K562 (cell line): Measurements from ENCODE around the gene PLP2. TPM values are rescaled to one million over a fixed set of nuclear protein-coding genes. Genes with fewer than 3 reads are reported as not detected.
A peak's percentile ranks its signal among the peaks of the same experiment; 100 is the strongest.

Source experiments
- ATAC-seq: fragments of 200-7000 bp; cut with Tn5 transposase; 3 replicates; pipeline ENCODE4 v1.9.1; 2020; ENCODE audit warnings: moderate library complexity
- BruUV-seq: library from RNA; stranded (reverse); fragments of 400-500 nt; replicated peaks from 2 replicates; lab custom pipeline; 2021; lab: Mats Ljungman, UMichigan
- CTCF ChIA-PET: fragments of 300-600 bp; formaldehyde crosslinking; extraction: SDS; loops from one replicate; lab custom pipeline; 2021; ENCODE audit warnings: low intra/inter-chr PET ratio; lab: Yijun Ruan, JAX
- POLR2A ChIA-PET: fragments of 300-600, 350-650 bp; sonication (Branson Sonifier 250); formaldehyde crosslinking; extraction: SDS; loops from one replicate; lab custom pipeline; 2021; ENCODE audit warnings: antibody characterized with exemption, inconsistent platforms; lab: Yijun Ruan, JAX
- DNase-seq, 4 experiments: peaks; one replicate each; pipeline versions ENCODE4 v3.0.0 to v3.0.0-alpha.2; 2011 to 2018; ENCODE audit warnings: low spot score in 3 of 4, mixed read lengths in 3 of 4; ENCODE audit errors: extremely low read depth in 1 of 4
- FAIRE-seq: peaks from 2 replicates; lab custom pipeline; 2011; peaks lifted over from hg19 to GRCh38; lab: Jason Lieb, UNC
- H2AFZ ChIP-seq: 2 replicates; pipeline ENCODE4 v1.6.0; 2011; ENCODE audit warnings: low read depth, low read length, control low read depth, inconsistent platforms
- H3K27ac ChIP-seq: fragments of 200-600 bp; 3 replicates; pipeline ENCODE4 v1.8.0; 2011; ENCODE audit warnings: low read depth, mild to moderate bottlenecking, control low read depth, inconsistent platforms, low read length, moderate library complexity, mixed read lengths; ENCODE audit errors: extremely low read depth
- H3K27me3 ChIP-seq, 2 experiments: fragments of 300-600 bp in 1 of 2; 2 replicates in 1 of 2; 3 replicates in 1 of 2; pipeline versions ENCODE4 v1.6.0 to v1.8.0; 2011; ENCODE audit warnings: inconsistent platforms in 2 of 2, low read length in 2 of 2, mild to moderate bottlenecking in 1 of 2, mixed read lengths in 1 of 2, moderate library complexity in 1 of 2; ENCODE audit not compliant: control insufficient read depth in 2 of 2, insufficient read depth in 2 of 2
- H3K36me3 ChIP-seq: fragments of 300-600 bp; 3 replicates; pipeline ENCODE4 v1.8.0; 2011; ENCODE audit warnings: mild to moderate bottlenecking, low read length, inconsistent platforms; ENCODE audit not compliant: control insufficient read depth, insufficient read depth
- H3K4me1 ChIP-seq, 2 experiments: fragments of 200-600 bp in 1 of 2; replicated peaks in 1 of 2; 2 replicates in 1 of 2; 3 replicates in 1 of 2; pipeline versions ENCODE4 v1.5.1 to v1.8.0; 2011; ENCODE audit warnings: inconsistent platforms in 2 of 2, low read length in 2 of 2, mild to moderate bottlenecking in 1 of 2, mixed read lengths in 1 of 2, moderate library complexity in 1 of 2; ENCODE audit not compliant: control insufficient read depth in 2 of 2, insufficient read depth in 2 of 2
- H3K4me2 ChIP-seq: 2 replicates; pipeline ENCODE4 v1.6.1; 2011; ENCODE audit warnings: low read length, control low read depth, inconsistent platforms, mixed read lengths; ENCODE audit not compliant: insufficient read depth
- H3K4me3 ChIP-seq: fragments of 200-600 bp; sonication (generic), shearing (Covaris generic); 2 replicates; pipeline ENCODE4 v1.5.1; 2016; ENCODE audit warnings: control low read depth, inconsistent platforms
- H3K79me2 ChIP-seq: fragments of 200-600 bp; 3 replicates; pipeline ENCODE4 v1.8.0; 2011; ENCODE audit warnings: low read length, inconsistent platforms; ENCODE audit not compliant: control insufficient read depth, insufficient read depth
- H3K9ac ChIP-seq, 2 experiments: 2 replicates each; pipeline versions ENCODE4 v1.6.0 to v1.6.1; 2011; ENCODE audit warnings: low read depth in 2 of 2, low read length in 2 of 2, control low read depth in 1 of 2, inconsistent platforms in 1 of 2, mild to moderate bottlenecking in 1 of 2, mixed read lengths in 1 of 2; ENCODE audit not compliant: insufficient read depth in 1 of 2
- H3K9me1 ChIP-seq: one replicate; pipeline ENCODE4 v1.6.0; 2011; ENCODE audit warnings: inconsistent platforms, mild to moderate bottlenecking, low read length, moderate library complexity; ENCODE audit not compliant: control insufficient read depth, insufficient read depth
- H3K9me3 ChIP-seq: replicated peaks from 2 replicates; pipeline ENCODE4 v1.5.1; 2011; ENCODE audit warnings: low read depth, low read length, inconsistent platforms; ENCODE audit not compliant: control insufficient read depth, insufficient read depth
- H4K20me1 ChIP-seq: replicated peaks from 2 replicates; pipeline ENCODE4 v1.6.1; 2011; ENCODE audit warnings: low read length, inconsistent platforms, mixed read lengths; ENCODE audit not compliant: control insufficient read depth, insufficient read depth
- CAMTA2 ChIP-seq: fragments of 250-450 bp; sonication (Bioruptor Pico); conservative IDR thresholded peaks from 2 replicates; pipeline ENCODE4 v1.5.1; 2022
- CHD2 ChIP-seq: IDR thresholded peaks from 2 replicates; pipeline ENCODE4 v1.6.1; 2011; ENCODE audit warnings: low read depth, low read length
- EP300 ChIP-seq: IDR thresholded peaks from 2 replicates; pipeline ENCODE4 v1.6.1; 2012; ENCODE audit warnings: low read length, improper control_type of control experiment
- GMEB1 ChIP-seq: fragments of 250-450 bp; sonication (Bioruptor Pico); IDR thresholded peaks from 2 replicates; pipeline ENCODE4 v1.4.0; 2020; ENCODE audit warnings: mild to moderate bottlenecking
- HES1 ChIP-seq: fragments of 450-650 bp; IDR thresholded peaks from 2 replicates; pipeline ENCODE4 v1.6.1; 2016; ENCODE audit warnings: low read depth, mild to moderate bottlenecking, moderate library complexity
- HIVEP1 ChIP-seq: fragments of 250-450 bp; sonication (Bioruptor Pico); IDR thresholded peaks from 2 replicates; pipeline ENCODE4 v1.4.0; 2020; ENCODE audit warnings: mild to moderate bottlenecking
- NCOR1 ChIP-seq: fragments of 450-650 bp; IDR thresholded peaks from 2 replicates; pipeline ENCODE4 v1.6.1; 2016; ENCODE audit warnings: mild to moderate bottlenecking, moderate library complexity
- SMARCC2 ChIP-seq: fragments of 450-650 bp; IDR thresholded peaks from 2 replicates; pipeline ENCODE4 v1.6.1; 2017; ENCODE audit warnings: antibody characterized with exemption, moderate library complexity, mild to moderate bottlenecking, low read depth
- ZNF584 ChIP-seq: fragments of 200-800 bp; sonication (Bioruptor generic); IDR thresholded peaks from 2 replicates; pipeline ENCODE4 v1.6.1; 2016; ENCODE audit warnings: low read depth, mild to moderate bottlenecking, missing genetic modification characterization, missing compliant biosample characterization
- ZNF780A ChIP-seq: fragments of 250-450 bp; sonication (Bioruptor Pico); IDR thresholded peaks from 2 replicates; pipeline ENCODE4 v1.5.0; 2021; ENCODE audit warnings: mild to moderate bottlenecking
- WGBS: fragments of 100-300 bp; shearing (Covaris generic); methylation state at CpG from one replicate; pipeline ENCODE4 v1.1.6; 2016; ENCODE audit warnings: low coverage, mixed read lengths; ENCODE audit not compliant: insufficient coverage; ENCODE audit errors: missing lambda C conversion rate; 5-methylcytosine and 5-hydroxymethylcytosine counted together
- in situ Hi-C: fragments of 300-500 bp; cut with MboI; formaldehyde crosslinking; loops from 4 replicates; pipeline ENCODE4 v1.15.0; 2018; ENCODE audit warnings: inconsistent platforms, mixed read lengths
- intact Hi-C: fragments of 100-400 bp; cut with micrococcal nuclease; formaldehyde crosslinking; loops from 2 replicates; pipeline ENCODE4 v1.14.2; 2022
- polyA plus RNA-seq, 8 experiments: library from polyadenylated mRNA; depleted of rRNA in 4 of 8; stranded (reverse) in 5 of 8; unstranded in 3 of 8; fragments of >200 nt; fragmentation: Nextera tagmentation in 2 of 8; fragmentation: Illumina TruSeq in 1 of 8; extraction: Ambion mirVana in 2 of 8; extraction: Trizol in 1 of 8; gene quantifications; 2 replicates each; pipeline versions ENCODE4 v1.2.1 to v1.2.3, GENCODE V29; 2011 to 2014; ENCODE audit warnings: inconsistent platforms in 1 of 8, missing spikeins in 1 of 8
- total RNA-seq, 7 experiments: library from RNA; depleted of rRNA in 6 of 7; stranded (reverse); fragments of >200 nt in 6 of 7; fragmentation: Illumina TruSeq in 2 of 7; extraction: Trizol in 2 of 7; gene quantifications; 2 replicates each; pipeline versions ENCODE4 v1.2.1 to v1.2.3, GENCODE V29; 2011 to 2021; ENCODE audit warnings: low replicate concordance in 1 of 7

Gene PLP2
- total and polyA plus RNA-seq, 9 of the 15 experiments (the other 6 are each of a cell fraction or from before 2014, with no cell fraction given): 34.7 to 236 (median 112) TPM

- TF ChIP-seq GMEB1 (CRISPR knock-in tag): no peak
- TF ChIP-seq ZNF780A: no peak
- TF ChIP-seq NCOR1: no peak
- no peak for TF ChIP-seq ZNF584
- TF ChIP-seq HIVEP1 (CRISPR knock-in tag): no peak
- no peak for TF ChIP-seq CHD2
- TF ChIP-seq HES1: no peak
- TF ChIP-seq SMARCC2: no peak
Observed at GRCh38 chrX:49206543-49206942, 34.8 kb downstream of the PLP2 start (continued).

GRCh38 chrX:49208399-49208798 is 36.7 kb downstream of the PLP2 start:
- no peak overlapping the region for H2AFZ ChIP-seq
- H3K27me3 ChIP-seq: no peaks in the 10 kb centered on the region
- ChIA-PET CTCF (interaction anchor here (0.7 kb wide), 1 partner anchor 383 kb away, joined by 6 read pairs; no protein-coding TSS in a partner anchor), POLR2A (interaction anchor here (0.6 kb wide), 1 partner anchor 713 kb away, joined by 4 read pairs; no protein-coding TSS in a partner anchor)
- no peaks in the 10 kb centered on the region for H3K9me3 ChIP-seq
- in situ Hi-C loops: no loop called here
- no peaks in the 10 kb centered on the region for H4K20me1 ChIP-seq
- no peak for TF ChIP-seq CAMTA2 (CRISPR knock-in tag)
- no peak for TF ChIP-seq EP300
- FAIRE-seq: no peak
- peaks cover 0 to 11% of the 10 kb centered on the region in 2 experiments; a peak in 3 of 5 replicates for H3K4me1 ChIP-seq
- no peaks in the 10 kb centered on the region for H3K36me3 ChIP-seq
- no peaks in the 10 kb centered on the region for H3K9me1 ChIP-seq
- DNase-seq: no peak
- H3K9ac ChIP-seq: 0 out of 4 replicates have a peak overlapping the region, but pooled peaks of 1 of the 2 experiments have one; percentile 8
- no peak overlapping the region for H3K4me3 ChIP-seq
- 63% methylated on average over 5 of the region's 5 CpGs for WGBS
- intact Hi-C loops: no loop called here
- H3K4me2 ChIP-seq: no peak overlapping the region
- no peaks in the 10 kb centered on the region for H3K79me2 ChIP-seq
- no peak overlapping the region for H3K27ac ChIP-seq
- BruUV-seq: no TSS peak
- ATAC-seq: no peak
